ENCODE measurements around the gene FBXW11.

- TF ChIP-seq, protein P1, sequence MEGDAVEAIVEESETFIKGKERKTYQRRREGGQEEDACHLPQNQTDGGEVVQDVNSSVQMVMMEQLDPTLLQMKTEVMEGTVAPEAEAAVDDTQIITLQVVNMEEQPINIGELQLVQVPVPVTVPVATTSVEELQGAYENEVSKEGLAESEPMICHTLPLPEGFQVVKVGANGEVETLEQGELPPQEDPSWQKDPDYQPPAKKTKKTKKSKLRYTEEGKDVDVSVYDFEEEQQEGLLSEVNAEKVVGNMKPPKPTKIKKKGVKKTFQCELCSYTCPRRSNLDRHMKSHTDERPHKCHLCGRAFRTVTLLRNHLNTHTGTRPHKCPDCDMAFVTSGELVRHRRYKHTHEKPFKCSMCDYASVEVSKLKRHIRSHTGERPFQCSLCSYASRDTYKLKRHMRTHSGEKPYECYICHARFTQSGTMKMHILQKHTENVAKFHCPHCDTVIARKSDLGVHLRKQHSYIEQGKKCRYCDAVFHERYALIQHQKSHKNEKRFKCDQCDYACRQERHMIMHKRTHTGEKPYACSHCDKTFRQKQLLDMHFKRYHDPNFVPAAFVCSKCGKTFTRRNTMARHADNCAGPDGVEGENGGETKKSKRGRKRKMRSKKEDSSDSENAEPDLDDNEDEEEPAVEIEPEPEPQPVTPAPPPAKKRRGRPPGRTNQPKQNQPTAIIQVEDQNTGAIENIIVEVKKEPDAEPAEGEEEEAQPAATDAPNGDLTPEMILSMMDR (IDR thresholded peaks at IDR 0.05): no peak
- TF ChIP-seq POLR2A (IDR thresholded peaks at IDR 0.05): no peak
Observed at GRCh38 chr5:171852255-171852681, 154.2 kb downstream of the FBXW11 start.
